OCI-M1 (cell line): ENCODE data around the gene PRKRA.
"Not testable (repeated sequence)": the region's sequence is repeated elsewhere in the genome, so short reads cannot be mapped to it uniquely, and the experiment has no call there.

ENCODE experiments used
- DNase-seq: peaks from one replicate; lab custom pipeline; 2025; lab: John Stamatoyannopoulos, UW

PRKRA gene

DNA sequence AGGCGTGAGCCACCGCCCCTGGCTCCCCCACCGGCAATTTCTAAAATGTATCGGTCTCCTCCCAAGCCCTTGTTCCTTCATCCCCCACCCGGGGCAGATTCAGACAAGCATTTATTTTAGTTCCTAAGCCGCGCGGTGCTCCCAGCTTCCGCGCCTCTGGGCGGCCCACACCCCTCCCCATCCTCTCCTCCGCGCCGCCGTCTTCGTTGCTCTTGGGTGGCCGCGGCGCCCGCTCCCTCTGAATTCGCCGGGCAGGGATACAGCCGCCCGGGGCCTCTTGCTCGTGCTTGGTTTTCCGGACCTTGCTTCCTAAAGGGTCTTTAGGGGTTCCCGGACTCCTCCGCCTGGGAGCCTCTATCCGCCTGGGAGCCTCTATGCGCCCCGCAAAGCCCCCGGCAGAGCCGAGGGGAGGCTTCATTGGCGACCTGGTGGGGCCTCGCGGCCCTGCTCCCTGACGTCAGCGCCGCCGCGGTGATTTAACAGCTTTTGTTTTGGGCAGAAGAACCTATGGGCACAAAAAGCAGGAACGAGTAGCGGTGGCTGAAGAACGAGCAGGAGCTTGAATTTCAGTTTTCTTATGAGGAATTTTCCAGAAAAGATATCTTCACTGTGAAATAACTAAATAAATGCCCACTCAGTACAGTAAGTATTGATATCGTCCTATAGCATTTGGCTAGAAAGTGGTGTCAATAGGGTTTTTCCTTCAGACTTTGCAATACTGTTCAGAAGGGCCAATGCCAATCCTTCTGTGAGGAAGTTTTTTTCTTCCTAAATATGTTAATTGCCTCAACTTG lies 37.3 kb downstream of the PRKRA start:
- peak; percentile 91 for DNase-seq

DNA sequence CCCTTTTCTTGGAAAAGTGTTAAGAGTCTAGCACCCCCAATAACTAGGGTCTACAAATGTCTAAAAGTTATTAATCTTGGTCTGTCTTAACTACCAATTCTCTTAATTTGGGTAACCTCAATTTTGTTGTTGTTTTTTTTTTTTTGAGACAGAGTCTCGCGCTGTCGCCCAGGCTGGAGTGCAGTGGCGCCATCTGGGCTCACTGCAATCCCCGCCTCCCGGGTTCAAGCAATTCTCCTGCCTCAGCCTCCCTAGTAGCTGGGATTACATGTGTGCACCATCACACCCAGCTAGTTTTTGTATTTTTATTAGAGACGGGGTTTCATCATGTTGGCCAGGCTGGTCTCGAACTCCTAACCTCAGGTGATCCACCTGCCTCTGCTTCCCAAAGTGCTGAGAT lies 38.5 kb downstream of the PRKRA start:
- not testable (repeated sequence) for DNase-seq

DNA sequence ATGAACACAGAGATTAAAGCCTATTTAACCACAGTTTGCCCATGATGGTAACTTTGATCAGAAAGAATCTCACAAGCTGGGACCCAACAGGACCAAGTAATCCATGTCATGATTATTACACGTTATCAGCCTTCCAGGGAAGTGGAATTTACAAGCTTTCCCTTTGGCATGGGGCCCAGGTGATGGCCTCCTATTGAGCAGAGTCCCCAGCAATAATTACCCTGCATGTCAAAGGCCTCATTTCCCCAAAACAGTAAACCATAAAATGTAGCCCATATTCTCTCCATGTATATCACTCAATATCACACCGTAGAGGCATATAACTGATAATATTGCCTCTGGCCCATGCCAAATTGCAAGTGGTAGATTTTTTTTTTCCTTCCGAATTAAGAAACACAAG lies 38.9 kb downstream of the PRKRA start:
- no peak for DNase-seq

DNA sequence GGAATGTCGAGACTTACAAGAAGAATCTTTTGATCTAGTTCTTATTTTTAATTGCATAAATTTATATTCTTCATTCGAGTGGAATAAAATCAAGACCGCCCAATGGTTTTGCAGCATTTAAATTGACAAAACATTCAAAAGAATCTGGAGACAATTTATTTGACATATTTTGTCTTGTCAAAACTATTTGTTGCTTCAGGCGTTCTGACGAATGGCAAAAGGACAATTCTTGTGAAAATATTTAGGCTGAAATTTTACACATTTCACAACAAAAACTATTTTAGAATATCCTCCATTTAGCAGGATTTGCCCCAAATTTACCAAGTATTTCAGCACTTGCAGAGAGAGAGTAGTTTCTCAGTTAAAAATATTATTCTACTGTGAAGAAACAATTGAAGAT lies 41.7 kb downstream of the PRKRA start:
- DNase-seq, result no peak

DNA sequence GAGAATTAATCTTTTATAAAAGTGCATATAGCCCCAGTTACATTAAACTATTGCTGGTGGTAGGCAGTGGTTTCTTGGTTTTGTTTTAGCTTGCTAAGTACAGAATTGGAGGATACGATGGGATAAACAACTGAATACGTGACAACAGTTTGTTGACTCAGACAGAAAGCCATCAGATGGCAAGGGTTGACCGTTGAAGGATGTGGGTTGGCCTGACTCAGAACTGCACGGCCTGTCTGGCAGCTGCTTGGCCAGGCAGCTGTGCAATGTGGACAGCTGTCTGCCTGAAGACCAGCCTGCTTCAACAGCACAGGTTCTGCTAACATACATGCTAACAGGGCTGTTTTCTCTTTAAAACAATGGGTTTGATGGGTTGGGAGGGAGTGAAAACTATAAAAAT lies 46.6 kb downstream of the PRKRA start:
- peak; percentile 68 for DNase-seq

DNA sequence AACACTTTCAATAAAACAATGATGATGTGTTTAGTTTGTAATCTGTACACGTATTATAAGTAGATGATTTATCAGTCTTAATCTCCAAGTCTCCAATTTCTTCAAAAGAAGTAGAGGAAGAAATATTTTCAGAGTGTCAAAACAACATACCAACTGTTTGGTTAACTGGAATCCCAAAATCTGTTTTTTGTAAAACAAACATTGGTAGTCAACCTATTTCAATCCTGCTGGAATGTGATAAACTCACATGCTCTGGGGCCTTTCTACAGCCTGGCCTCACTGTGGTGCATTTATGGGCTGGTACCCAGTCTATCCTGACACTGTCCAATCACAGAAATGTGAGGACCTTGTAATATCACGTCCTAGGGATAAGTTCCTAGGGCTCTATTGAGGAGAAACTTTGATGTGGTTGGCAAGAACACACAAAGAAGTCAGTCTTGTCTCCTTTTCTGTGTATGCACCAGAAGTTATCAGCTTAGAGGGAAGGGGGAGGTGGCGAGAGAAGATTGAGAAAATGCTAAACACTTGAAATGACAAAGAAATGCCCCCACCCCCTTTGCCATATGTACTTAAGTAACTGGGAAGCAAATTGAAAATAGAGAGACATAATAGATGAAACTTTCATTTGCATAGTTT lies 47.2 kb downstream of the PRKRA start:
- peak; percentile 55 for DNase-seq

DNA sequence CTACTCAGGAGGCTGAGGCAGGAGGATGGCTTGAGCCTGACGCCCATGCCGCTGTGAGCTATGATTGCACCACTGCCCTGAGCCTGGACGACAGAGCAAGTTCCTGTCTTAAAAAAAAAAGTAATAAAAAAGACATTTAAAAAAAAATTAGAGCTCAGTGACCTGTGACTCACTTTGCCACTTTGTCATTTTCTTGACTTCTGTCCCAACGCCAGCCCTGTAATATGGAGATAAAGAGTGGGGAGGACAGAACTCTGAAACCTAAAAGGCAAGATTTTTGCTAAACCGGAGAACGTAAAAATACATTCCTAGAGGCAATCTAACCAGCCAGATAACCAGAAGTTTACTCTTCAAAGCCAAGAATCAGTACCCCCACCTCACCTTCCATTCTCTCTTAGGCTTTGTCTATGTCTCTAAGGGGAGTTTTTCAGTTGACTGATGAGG lies 49.0 kb downstream of the PRKRA start:
- peak; percentile 71 for DNase-seq

DNA sequence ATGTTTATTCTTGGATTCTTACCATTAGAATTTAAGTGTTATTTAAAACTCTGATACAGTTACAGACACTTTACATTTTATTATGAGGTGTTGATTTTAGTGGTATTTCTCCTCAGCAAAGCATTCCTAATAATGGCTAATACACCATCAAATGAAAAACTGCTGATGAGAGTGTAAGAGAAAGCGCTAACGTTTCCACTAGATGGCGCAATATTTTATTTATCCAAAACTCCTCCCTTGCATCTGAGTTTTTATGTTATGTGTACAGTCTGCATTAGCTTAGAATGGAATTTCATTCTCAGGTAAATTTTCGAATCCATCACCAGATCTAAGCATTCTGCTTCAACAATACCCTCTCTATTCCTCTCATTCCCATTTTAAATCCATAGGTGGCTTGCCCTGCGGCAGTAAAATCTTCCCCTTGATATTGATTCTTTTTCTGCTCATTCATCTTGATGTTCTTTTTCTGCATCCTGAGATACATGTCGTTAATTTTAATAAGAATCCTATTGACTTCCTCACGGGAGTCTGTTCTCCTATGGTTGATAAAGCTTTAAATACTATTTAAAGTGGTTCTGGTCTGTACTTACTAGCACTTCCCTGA lies 53.9 kb downstream of the PRKRA start:
- peak; percentile 79 for DNase-seq

DNA sequence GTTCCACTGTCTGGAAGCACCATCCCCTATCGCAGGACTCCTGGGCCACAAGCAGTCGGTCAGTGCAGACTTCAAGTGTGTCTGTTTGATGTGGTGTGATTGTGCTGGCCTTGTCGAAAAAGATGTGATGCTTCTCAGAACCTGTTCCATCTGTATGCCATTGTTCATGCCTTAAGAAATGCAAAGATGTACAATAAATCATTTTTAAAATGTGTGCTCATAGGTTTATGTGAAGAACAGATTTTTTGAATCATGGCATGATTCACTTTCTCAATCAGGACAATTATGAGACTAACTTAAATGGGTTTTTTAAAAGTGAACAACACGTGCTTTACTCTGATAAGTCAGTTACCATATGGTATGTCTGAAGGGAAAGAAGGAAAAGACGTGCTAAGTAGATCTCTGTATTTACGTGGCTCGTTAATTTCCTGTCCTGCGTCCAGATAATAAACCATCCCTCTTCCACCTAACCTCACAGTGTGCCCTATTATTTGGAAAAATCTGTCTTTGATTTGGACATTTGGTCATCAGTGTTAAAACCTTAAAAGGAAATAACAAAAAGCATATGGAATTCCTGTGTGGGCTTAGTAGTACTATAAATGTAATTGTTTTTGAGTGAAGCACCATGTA lies 54.9 kb downstream of the PRKRA start:
- no peak for DNase-seq

DNA sequence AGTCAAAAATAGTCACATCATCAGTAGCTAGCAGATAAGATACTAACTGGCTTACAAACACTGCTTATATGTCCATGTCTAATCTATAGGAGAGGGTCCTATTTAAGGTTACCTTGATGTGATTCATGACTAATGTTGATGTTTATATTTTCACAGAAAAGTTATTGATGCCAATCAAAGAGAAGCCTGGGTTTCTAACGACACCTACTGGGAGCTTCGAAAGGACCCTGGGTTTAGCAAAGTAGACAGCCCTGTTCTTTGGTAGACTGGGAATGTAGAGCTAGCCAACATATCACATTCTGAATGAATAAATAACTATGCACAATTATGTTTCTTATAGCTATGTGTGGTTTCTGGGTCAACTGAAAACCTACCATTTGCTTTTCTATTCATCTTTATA lies 55.7 kb downstream of the PRKRA start:
- no peak for DNase-seq

DNA sequence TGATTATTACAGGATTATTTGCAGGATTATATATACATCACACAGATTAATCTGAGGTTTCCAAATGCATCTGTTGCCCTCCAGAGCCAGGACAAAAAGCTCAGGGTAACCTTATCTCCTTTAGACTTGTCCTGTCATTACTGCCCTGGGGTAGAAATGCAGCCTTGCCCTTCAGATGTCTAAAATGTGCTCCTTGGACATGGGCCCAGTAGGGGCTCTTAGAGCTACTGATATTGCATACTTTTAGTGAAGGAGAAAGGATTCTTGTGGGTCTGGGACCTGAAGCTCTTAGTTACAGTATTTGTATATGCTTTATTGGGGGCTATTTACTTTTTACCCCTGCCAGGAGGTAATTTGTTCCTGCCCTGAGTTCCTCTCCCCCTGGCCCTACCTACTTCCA lies 56.1 kb downstream of the PRKRA start:
- DNase-seq, result no peak

DNA sequence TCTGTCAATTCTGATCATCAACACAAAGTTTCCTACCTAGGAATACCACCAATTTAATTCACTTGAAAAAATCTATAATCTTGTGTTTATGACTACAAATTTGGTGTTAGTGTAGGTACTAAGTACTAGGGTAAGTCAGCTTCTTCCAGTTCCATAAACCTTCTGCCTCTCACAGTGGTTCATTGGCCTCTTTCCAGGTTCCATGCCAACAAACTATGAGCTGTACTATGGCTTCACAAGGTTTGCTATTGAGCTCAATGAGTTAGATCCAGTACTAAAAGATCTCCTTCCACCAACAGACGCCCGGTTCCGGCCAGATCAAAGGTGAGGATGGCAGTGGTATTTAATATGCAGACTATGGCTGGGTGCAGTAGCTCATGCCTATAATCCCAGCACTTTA lies 58.8 kb downstream of the PRKRA start:
- no peak for DNase-seq

DNA sequence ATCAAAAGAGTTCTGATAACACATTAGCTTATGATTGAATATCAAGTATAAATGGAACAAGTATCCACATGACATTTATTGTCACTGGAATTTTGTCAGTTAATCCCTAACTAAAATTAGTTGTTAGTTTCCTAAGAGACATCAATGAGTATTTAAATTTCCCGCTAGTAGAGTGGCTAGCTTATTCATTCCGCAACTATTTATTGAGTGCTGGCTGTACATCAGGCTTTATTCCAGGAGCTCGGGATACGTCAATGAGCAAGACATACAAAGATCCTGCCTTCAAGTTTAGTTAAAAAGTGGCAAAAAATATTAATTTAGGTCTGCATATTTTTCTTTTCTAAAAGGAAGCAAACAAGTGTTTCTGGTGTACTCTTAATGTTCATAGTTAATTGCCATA lies 59.3 kb downstream of the PRKRA start:
- DNase-seq, result no peak

DNA sequence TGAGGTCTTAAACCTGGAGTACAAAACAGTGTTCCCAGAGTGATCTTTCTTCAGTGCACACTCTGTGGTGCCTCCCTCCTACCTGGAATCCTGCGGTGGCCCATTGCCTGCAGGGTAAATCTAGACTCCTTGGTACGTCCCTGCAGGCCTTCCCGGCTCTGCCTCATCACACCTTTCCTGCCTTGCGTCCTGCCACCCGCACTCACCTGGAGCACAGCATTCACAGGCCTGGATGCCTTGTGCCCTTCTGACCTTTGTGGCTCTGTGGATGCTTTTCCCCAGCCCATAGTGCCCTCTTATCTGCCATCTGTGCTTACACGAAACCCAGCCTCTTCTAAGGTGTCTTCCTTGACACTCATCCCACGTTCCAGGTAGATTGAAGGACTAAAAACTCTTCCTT lies 62.7 kb downstream of the PRKRA start:
- no peak for DNase-seq

DNA sequence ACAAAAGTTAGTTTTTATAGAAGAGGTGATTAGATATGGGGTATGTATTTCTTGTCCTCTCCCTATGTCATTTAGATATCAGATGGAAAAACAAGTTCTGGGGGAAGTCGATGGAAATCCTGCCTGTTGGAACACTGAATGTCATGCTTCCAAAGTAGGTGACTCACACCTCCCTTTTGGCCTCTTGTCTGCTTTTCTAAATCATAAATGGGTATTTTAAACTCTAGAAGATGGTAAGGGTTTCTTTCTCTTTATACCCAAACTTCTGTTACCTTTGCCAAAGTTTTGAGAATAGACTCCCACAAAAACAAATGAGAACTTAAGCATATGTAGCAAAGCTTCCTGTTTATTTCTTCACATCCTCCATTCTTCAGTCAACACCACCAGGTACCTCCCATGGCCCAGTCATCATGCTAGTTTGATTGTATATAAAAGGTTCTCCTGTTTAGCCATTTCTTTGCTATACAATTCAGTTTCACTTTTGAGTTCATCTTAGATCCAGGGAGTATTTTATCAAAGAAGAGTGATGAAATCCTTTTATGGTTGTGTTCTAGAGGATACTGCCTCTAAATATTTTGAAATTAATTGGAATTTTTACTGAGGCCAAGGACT lies 63.9 kb downstream of the PRKRA start:
- DNase-seq, result peak; percentile 39

DNA sequence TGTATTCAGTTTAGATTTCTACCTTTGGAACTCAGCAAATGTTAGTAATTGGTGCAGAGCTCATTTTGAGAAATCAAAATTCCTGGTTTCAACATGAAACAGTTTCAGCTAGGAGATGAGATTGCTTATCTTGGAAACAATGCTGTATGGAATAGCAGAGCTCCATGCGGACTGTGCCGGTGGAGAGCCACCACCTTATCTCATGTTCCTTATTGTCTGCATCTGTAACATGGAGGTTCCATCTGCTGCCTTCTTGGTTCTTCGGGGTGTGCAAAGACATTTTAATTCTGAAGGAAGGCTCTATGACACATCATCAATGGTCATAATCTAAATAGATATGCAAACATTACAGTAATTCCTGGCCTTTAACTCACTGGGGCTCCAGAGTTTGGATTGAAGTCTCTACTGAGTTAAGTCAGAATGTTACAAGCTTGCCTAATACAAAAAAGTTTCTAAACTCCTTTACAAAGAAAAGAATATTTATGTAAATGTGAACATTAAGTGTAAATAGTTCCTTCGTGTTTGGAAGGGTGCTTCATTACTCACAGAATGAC lies 65.3 kb downstream of the PRKRA start:
- DNase-seq, result no peak

DNA sequence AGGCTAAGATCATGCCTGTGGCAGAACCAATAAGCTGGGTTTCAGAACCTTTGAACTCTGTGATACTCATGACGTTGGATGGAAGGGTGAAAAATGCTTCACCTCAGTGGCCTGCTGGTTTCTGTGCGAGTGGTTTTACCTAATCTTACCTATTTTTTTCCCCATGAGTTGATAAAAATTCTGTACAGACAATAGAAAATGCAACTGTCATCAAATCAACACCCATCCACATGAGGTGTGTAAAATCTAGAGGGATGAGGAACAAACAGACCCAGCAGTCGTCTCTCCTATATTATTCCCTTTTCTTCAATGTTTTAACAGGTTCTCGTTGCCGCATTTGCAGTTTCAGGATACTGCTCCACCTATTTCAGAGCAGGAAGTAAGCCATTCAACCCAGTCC lies 67.3 kb downstream of the PRKRA start:
- DNase-seq, result no peak
